ENCODE results near the gene MBTPS2. TPM values are rescaled to one million over a fixed set of nuclear protein-coding genes. Genes with fewer than 3 reads are reported as not detected.

Gene MBTPS2
- total RNA-seq, 4 donors from 2014 or later = 8.5 to 12.2 (median 10.4) TPM

- no peak for TF ChIP-seq CTCF (IDR thresholded peaks at IDR 0.05; ENCODE audit: low read depth)
These were observed 17.1 kb downstream of the MBTPS2 start for GRCh38 chrX:21856504-21856903.

GRCh38 chrX:21863241-21863640, 23.8 kb downstream of the MBTPS2 start:
- no peak for TF ChIP-seq CTCF (IDR thresholded peaks at IDR 0.05; ENCODE audit: low read depth)

GRCh38 chrX:21865436-21865835, 26.0 kb downstream of the MBTPS2 start:
- no peak for TF ChIP-seq CTCF (IDR thresholded peaks at IDR 0.05; ENCODE audit: low read depth)

- TF ChIP-seq CTCF (IDR thresholded peaks at IDR 0.05; ENCODE audit: low read depth) = no peak
These were observed 31.1 kb downstream of the MBTPS2 start for GRCh38 chrX:21870494-21870893.

- TF ChIP-seq CTCF (IDR thresholded peaks at IDR 0.05; ENCODE audit: low read depth) = no peak
These were observed 33.8 kb downstream of the MBTPS2 start for GRCh38 chrX:21873063-21873775.

- no peak for TF ChIP-seq CTCF (IDR thresholded peaks at IDR 0.05; ENCODE audit: low read depth)
These were observed 35.6 kb downstream of the MBTPS2 start for GRCh38 chrX:21875013-21875412.

GRCh38 chrX:21881881-21882574, 42.6 kb downstream of the MBTPS2 start:
- TF ChIP-seq CTCF (IDR thresholded peaks at IDR 0.05; ENCODE audit: low read depth) = no peak
